Left hindlimb (tissue), 1 donor: Measurements from ENCODE around the gene LIMK1.

Experiments used
- DNase-seq: peaks from one replicate; pipeline ENCODE4 v3.0.0-alpha.2; 2018

LIMK1 gene

GRCh38 chr7:74056096-74056915, 27.3 kb upstream of the LIMK1 start:
- DNase-seq = no peak

DNA sequence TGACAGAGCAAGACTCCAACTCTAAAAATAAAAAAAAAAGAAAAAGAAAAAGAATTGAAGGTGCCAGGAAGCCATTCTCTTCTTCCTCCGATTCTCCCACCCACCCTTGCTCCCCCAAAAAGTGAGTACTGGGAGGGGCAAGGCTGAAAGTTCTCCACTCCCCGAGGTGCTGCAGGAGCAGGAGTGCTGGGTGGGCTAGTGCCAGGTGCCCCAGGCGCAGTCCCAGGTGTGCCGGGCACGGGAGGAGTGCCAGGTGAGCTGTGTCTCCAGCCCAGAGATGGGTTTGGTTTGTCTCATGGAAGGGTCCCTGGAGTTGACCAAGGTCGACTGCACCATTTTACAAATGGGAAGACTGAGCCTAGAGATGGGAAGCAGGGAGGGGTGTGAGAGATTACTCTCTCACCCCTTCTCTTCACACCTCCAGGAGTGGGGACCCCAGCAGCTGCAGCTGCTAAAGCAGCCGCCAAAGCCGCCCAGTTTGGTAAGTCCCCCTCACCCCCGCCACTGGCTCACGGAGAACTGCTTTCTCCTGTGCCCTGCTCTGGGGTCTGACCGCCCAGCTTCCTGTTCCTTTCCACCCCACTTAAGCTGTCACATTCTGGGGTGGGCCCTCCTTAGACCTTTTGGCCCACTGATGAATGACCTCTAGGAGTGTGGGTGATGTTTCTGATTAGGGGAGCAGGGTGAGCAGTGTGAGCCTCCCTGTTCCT, 26.2 kb upstream of the LIMK1 start:
- no peak for DNase-seq

GRCh38 chr7:74057987-74058386, 25.6 kb upstream of the LIMK1 start:
- DNase-seq = no peak

DNA sequence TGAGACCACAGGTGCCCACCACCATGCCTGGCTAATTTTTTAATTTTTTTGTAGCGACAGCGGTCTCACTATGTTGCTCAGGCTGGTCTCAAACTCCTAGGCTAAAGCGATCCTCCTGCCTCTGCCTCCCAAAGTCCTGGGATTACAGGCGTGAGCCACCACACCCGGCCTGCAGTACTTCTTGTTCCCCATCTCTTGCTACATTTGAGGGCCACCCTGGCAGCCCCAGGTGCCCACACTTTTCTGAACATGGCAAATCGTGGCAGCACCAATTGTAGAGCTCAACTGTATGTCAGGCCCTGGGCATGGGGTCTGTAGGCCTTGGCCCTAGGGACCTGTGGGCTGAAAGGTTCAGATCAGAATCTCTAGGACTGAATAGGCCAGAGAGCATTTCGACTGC, 25.1 kb upstream of the LIMK1 start:
- DNase-seq = no peak

DNA sequence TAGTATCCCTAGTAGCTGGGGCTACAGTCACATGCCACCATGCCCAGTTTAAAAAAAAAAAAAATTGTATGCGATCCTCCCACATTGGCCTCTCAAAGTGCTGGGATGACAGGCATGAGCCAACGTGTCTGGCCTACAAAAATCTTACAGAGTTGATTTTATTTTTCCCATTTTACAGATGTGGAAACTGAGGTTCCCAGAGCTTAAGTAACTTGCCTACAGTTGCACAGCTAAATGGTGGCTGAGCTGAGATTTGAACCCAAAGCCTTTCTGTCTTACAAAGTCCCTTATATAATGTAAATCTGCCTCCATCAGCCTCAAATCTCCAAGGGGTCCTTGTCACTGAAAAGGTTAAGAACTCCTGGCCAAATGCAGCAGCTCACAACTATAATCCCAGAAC, 24.6 kb upstream of the LIMK1 start:
- no peak for DNase-seq

- DNase-seq = no peak
Observed at GRCh38 chr7:74059681-74060588, 23.7 kb upstream of the LIMK1 start.

DNA sequence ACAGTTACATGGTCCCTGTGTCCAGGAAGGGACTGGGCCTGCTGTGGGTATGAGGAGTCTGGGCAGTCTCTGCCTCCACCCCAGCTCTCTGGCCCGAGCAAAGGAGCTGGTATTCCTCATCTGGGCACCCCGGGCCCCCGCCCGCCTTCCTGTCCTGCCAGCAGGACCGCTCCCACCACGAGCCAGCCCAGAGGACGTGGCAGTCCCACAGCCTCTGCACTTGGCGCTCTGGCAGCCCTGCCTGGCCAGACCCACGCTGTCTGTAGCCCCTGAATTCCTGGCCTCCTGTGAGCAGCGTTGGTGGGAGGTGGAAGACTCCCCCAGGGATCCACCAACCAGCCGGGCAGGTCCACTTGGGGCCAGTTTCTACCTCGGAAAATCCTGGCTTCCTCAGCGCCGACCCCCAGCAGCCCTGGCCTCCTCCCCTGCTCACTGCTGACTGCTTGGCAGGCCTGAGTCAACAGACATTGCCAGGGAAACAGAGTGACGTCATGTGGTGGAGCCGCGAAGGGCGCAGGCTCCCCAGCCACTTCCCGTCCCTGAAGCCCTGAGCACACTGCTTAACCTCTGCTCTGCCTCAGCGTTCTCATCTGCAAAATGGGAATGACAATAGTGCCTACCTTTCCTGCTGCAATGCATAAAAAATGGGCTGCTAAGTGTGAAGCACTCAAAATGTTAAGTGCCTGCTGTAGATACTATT, 21.6 kb upstream of the LIMK1 start:
- DNase-seq = peak; percentile 80

- DNase-seq = no peak
Observed at GRCh38 chr7:74063223-74063641, 20.4 kb upstream of the LIMK1 start.

DNA sequence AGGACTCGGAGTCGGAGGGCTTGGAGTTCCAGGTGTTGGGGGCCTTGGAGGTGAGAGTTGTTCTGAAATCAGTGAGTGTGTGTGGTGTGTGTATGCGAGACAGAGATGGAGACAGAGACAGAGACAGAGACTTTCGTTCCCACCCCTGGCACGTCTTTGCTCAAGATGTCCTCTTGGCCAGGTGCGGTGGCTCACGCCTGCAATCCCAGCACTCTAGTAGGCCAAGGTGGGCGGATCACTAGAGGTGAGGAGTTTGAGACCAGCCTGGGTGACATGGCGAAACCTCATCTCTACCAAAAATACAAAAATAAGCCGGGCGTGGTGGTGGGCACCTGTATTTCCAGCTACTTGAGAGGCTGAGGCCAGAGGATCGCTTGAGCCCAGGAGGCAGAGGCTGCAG, 20.0 kb upstream of the LIMK1 start:
- DNase-seq = no peak

DNA sequence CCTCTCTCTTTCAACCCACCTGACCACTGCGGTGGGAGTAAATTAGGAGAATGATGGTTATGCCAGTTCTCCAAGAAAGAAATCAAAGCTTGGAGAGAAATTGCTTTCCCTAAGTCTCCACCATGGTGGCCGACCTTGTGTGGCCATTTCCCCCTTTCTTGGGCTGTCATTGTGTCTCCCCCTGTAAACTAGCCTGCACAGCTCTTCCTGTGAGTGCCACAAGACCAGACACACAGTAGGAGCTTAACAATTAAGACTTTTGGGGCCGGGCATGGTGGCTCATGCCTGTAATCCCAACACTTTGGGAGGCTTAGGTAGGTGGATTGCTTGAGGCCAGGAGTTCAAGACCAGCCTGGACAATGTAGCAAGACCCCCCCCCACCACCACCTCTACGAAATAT, 18.9 kb upstream of the LIMK1 start:
- DNase-seq = no peak

- DNase-seq = no peak
Observed at GRCh38 chr7:74066626-74067025, 17.0 kb upstream of the LIMK1 start.

GRCh38 chr7:74068378-74069085, 15.1 kb upstream of the LIMK1 start:
- DNase-seq = no peak

DNA sequence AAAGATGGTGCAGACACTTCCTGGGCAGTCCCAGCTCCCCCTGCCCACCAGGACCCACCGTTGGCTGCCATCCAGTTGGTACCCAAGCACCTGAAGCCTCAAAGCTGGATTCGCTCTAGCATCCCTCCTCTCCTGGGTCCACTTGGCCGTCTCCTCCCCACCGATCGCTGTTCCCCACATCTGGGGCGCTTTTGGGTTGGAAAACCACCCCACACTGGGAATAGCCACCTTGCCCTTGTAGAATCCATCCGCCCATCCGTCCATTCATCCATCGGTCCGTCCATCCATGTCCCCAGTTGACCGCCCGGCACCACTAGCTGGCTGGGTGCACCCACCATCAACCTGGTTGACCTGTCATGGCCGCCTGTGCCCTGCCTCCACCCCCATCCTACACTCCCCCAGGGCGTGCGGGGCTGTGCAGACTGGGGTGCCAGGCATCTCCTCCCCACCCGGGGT, 14.5 kb upstream of the LIMK1 start:
- DNase-seq = no peak

DNA sequence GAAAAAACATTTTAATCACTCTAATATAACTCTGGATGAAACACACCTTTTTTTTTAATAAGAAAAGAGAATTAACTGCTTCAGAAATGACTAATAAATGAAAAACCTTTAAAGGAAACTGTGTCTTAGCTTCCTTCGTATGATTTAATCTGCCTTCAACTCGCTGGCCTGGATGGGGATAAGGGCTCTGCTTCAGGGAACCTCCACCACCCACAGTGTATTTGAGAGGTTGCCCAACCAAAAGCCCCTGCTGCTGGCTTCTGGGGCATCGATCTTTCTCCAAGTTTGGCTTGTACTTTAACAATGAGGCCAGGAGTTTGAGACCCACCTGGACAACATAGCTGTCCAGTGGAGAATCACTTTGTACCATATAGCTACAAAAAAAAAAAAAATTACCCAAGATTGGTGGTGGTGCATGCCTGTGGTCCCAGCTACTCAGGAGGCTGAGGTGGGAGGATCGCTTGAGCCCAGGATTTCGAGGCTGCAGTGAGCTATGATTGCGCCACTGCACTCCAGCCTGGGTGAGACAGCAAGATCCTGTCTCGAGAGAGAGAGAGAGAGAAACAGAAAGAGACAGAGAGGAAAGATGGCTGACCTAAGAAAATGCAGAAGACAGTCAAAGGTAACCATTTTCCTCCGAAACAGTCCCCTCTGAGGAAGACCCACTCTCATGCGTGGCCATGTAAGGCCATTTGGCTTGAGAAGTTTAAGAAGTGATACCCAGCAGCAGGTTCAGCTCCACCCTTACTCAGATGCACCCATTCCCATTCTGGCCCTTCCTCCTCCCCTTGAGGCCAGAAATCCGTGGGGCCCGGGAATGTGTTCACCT, 13.6 kb upstream of the LIMK1 start:
- DNase-seq = no peak

DNA sequence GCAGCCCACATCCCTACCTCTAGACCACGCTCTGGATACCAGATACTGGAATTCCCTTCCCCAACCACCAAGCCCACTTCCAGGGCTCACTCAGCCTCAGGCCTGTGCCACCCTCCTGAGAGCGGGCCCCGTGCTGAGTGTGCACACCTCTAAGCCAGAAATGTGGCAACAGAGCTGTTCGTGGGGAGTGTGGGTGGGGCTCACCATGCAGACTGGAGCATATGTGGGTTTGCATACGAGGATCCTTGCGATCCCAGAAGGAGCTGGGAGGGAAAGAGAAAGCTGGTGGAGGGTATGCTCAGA, 13.0 kb upstream of the LIMK1 start:
- DNase-seq = no peak

- no peak for DNase-seq
Observed at GRCh38 chr7:74071121-74071520, 12.5 kb upstream of the LIMK1 start.

DNA sequence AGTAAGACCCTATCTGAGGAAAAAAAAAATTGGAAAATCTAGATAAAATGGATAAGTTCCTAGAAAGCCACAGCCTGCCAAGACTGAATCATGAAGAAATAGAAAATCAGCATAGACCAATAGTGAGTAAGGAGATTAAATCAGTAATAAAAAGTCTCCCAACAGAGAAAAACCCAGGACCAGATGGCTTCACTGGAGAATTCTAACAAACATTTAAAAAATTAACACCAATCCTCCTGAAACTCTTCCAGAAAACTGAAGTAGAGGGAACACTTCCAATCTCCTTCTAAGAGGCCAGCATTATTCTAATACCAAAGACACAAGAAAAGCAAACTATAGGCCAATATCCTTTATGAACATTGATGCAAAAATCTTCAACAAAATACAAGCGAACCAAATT, 8.8 kb upstream of the LIMK1 start:
- no peak for DNase-seq

GRCh38 chr7:74078461-74078860, 5.1 kb upstream of the LIMK1 start:
- no peak for DNase-seq

GRCh38 chr7:74082770-74083116, 861 bp upstream of the LIMK1 start:
- DNase-seq = no peak

DNA sequence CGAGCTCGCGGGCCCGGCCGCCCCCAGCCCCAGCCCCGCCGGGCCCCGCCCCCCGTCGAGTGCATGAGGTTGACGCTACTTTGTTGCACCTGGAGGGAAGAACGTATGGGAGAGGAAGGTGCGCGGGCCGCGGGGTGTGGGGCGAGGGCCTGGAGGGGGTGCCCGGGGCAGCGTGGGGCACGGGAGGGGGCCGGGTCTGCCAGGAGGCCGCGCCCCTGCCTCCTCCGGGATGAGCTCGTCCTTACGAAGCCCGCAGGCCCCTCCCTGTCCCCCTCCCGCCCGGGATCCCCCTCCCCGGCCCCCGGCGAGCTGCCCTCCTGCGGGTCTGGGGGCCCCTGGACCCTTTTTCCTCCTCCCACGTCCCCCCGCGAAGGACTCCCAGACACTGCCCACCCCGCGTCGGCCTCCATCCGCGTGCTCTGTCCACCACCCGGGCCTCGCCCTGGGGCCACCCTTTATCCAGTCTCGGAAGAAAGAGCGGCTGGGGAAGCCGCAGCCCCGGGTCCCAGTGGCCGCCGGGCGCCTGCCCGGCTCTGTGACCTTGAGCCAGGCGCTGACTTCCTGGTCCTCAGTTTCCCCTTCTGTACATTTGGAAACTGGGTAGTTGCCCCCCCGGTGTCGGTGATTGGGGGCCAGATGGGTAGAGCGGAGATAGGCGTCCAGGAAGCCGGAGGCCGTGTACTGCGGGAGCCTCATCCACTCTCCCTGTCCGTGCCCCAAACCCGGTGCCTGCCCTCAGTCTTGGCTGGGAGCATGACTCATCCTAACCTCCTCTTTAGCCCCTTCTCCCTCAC, 521 bp downstream of the LIMK1 start:
- peak; percentile 70 for DNase-seq
